DOHH2 (cell line): ENCODE measurements around the gene SLC16A12.

ENCODE experiments used
- H3F3A ChIP-seq: fragments of 200-600 bp; sonication (generic), shearing (Covaris generic); 2 replicates; pipeline ENCODE4 v1.6.0; 2016; ENCODE audit warnings: antibody characterized with exemption, mild to moderate bottlenecking; ENCODE audit not compliant: control insufficient read depth, insufficient read depth
- H3K27ac ChIP-seq: fragments of 200-600 bp; sonication (generic); 2 replicates; pipeline ENCODE4 v1.5.1; 2014; ENCODE audit warnings: low read depth, mild to moderate bottlenecking, low read length, moderate library complexity
- H3K27me3 ChIP-seq: fragments of 200-600 bp; sonication (generic); 2 replicates; pipeline ENCODE4 v1.6.1; 2014; ENCODE audit warnings: mild to moderate bottlenecking, low read length, mixed read lengths; ENCODE audit not compliant: control insufficient read depth
- H3K36me3 ChIP-seq: fragments of 200-600 bp; sonication (generic); 2 replicates; pipeline ENCODE4 v1.6.1; 2014; ENCODE audit warnings: mild to moderate bottlenecking, low read length, moderate library complexity, mixed read lengths; ENCODE audit not compliant: control insufficient read depth
- H3K4me1 ChIP-seq: fragments of 200-600 bp; sonication (generic); 2 replicates; pipeline ENCODE4 v1.6.1; 2014; ENCODE audit warnings: mild to moderate bottlenecking, low read length, mixed read lengths; ENCODE audit not compliant: control insufficient read depth
- H3K4me2 ChIP-seq: fragments of 200-600 bp; sonication (generic); 2 replicates; pipeline ENCODE4 v1.6.0; 2014; ENCODE audit warnings: mild to moderate bottlenecking, low read length, moderate library complexity
- H3K4me3 ChIP-seq: fragments of 200-600 bp; sonication (generic); 2 replicates; pipeline ENCODE4 v1.5.1; 2014; ENCODE audit warnings: mild to moderate bottlenecking, low read length, mixed read lengths
- H3K79me2 ChIP-seq: fragments of 200-600 bp; sonication (generic); 2 replicates; pipeline ENCODE4 v1.6.1; 2014; ENCODE audit warnings: mild to moderate bottlenecking, low read length, mixed read lengths; ENCODE audit not compliant: control insufficient read depth
- H3K9me2 ChIP-seq: fragments of 200-600 bp; sonication (generic); replicated peaks from 2 replicates; pipeline ENCODE4 v1.6.1; 2014; ENCODE audit warnings: mild to moderate bottlenecking, low read length, mixed read lengths; ENCODE audit not compliant: control insufficient read depth
- H3K9me3 ChIP-seq: fragments of 200-600 bp; sonication (generic); 2 replicates; pipeline ENCODE4 v1.6.1; 2014; ENCODE audit warnings: antibody characterized with exemption, low read length, mixed read lengths; ENCODE audit not compliant: control insufficient read depth, insufficient read depth
- H4K20me1 ChIP-seq: fragments of 200-600 bp; sonication (generic); 2 replicates; pipeline ENCODE4 v1.6.0; 2014; ENCODE audit warnings: low read depth, mild to moderate bottlenecking, antibody characterized with exemption, low read length, moderate library complexity; ENCODE audit not compliant: control insufficient read depth, insufficient read depth
- CTCF ChIP-seq: fragments of 200-600 bp; sonication (generic); IDR thresholded peaks from one replicate; pipeline ENCODE4 v1.5.1; 2014; ENCODE audit warnings: antibody characterized with exemption, mild to moderate bottlenecking, low read depth, low read length; ENCODE audit not compliant: poor library complexity, severe bottlenecking
- EZH2phosphoT487 ChIP-seq: fragments of 200-600 bp; sonication (generic); IDR thresholded peaks from 2 replicates; pipeline ENCODE4 v1.6.1; 2017; ENCODE audit warnings: borderline replicate concordance, mild to moderate bottlenecking, antibody characterized with exemption, low read length, moderate library complexity, mixed read lengths

Gene SLC16A12

GRCh38 chr10:89524279-89524678, 11.1 kb downstream of the SLC16A12 start:
- no peaks in the 10 kb centered on the region for H3K9me3 ChIP-seq
- H4K20me1 ChIP-seq, result no peaks in the 10 kb centered on the region
- H3K79me2 ChIP-seq, result no peaks in the 10 kb centered on the region
- H3K4me3 ChIP-seq, result no peak overlapping the region
- no peak overlapping the region for H3K4me2 ChIP-seq
- no peaks in the 10 kb centered on the region for H3K27me3 ChIP-seq
- no peaks in the 10 kb centered on the region for H3K4me1 ChIP-seq
- H3F3A ChIP-seq, result no peaks in the 10 kb centered on the region
- no peak for TF ChIP-seq EZH2phosphoT487
- no peak overlapping the region for H3K27ac ChIP-seq
- no peaks in the 10 kb centered on the region for H3K36me3 ChIP-seq
- H3K9me2 ChIP-seq, result no peaks in the 10 kb centered on the region

GRCh38 chr10:89523274-89523673, 12.1 kb downstream of the SLC16A12 start:
- H3F3A ChIP-seq, result no peaks in the 10 kb centered on the region
- H3K27ac ChIP-seq, result no peak overlapping the region
- no peak for TF ChIP-seq EZH2phosphoT487
- H3K9me3 ChIP-seq, result no peaks in the 10 kb centered on the region
- H4K20me1 ChIP-seq, result no peaks in the 10 kb centered on the region
- no peaks in the 10 kb centered on the region for H3K9me2 ChIP-seq
- no peaks in the 10 kb centered on the region for H3K36me3 ChIP-seq
- H3K4me1 ChIP-seq, result no peaks in the 10 kb centered on the region
- no peaks in the 10 kb centered on the region for H3K27me3 ChIP-seq
- no peak overlapping the region for H3K4me2 ChIP-seq
- no peaks in the 10 kb centered on the region for H3K79me2 ChIP-seq
- H3K4me3 ChIP-seq, result no peak overlapping the region

- TF ChIP-seq CTCF (no peak), EZH2phosphoT487 (no peak)
- H3K4me3 ChIP-seq, result no peak overlapping the region
- no peak overlapping the region for H3K4me2 ChIP-seq
Measured at GRCh38 chr10:89522463-89522862, 12.9 kb downstream of the SLC16A12 start.

GRCh38 chr10:89521368-89521767, 14.0 kb downstream of the SLC16A12 start:
- no peaks in the 10 kb centered on the region for H3K27me3 ChIP-seq
- no peaks in the 10 kb centered on the region for H3K36me3 ChIP-seq
- H3K4me3 ChIP-seq, result no peak overlapping the region
- no peaks in the 10 kb centered on the region for H3K9me3 ChIP-seq
- no peak overlapping the region for H3K27ac ChIP-seq
- no peaks in the 10 kb centered on the region for H4K20me1 ChIP-seq
- H3K4me1 ChIP-seq, result no peaks in the 10 kb centered on the region
- H3K9me2 ChIP-seq, result no peaks in the 10 kb centered on the region
- no peaks in the 10 kb centered on the region for H3K79me2 ChIP-seq
- H3F3A ChIP-seq, result no peaks in the 10 kb centered on the region
- TF ChIP-seq CTCF (no peak), EZH2phosphoT487 (no peak)
- no peak overlapping the region for H3K4me2 ChIP-seq

More at GRCh38 chr10:89522463-89522862, 12.9 kb downstream of the SLC16A12 start:
- no peaks in the 10 kb centered on the region for H3K9me3 ChIP-seq
- H3K27ac ChIP-seq, result no peak overlapping the region
- H3K27me3 ChIP-seq, result no peaks in the 10 kb centered on the region
- no peaks in the 10 kb centered on the region for H3K4me1 ChIP-seq
- H3K36me3 ChIP-seq, result no peaks in the 10 kb centered on the region
- H3K79me2 ChIP-seq, result no peaks in the 10 kb centered on the region
- H3F3A ChIP-seq, result no peaks in the 10 kb centered on the region
- H4K20me1 ChIP-seq, result no peaks in the 10 kb centered on the region
- H3K9me2 ChIP-seq, result no peaks in the 10 kb centered on the region
